MM.1S (cell line): ENCODE data around the gene WDFY4.

ENCODE experiments used
- DNase-seq: peaks from one replicate; pipeline ENCODE4 v3.0.0-alpha.2; 2015
- H2AFZ ChIP-seq: fragments of 300-600 bp; sonication (generic); 2 replicates; pipeline ENCODE4 v1.6.0; 2016; ENCODE audit warnings: antibody characterized with exemption, low read length
- H3F3A ChIP-seq: fragments of 300-600 bp; sonication (generic); 2 replicates; pipeline ENCODE4 v1.6.1; 2016; ENCODE audit warnings: mild to moderate bottlenecking, antibody characterized with exemption, low read length, moderate library complexity, mixed read lengths; ENCODE audit not compliant: insufficient read depth
- H3K27ac ChIP-seq: fragments of 300-600 bp; sonication (generic); 2 replicates; pipeline ENCODE4 v1.5.1; 2016; ENCODE audit warnings: mild to moderate bottlenecking, low read length
- H3K27me3 ChIP-seq: fragments of 300-600 bp; sonication (generic); replicated peaks from 2 replicates; pipeline ENCODE4 v1.6.0; 2016; ENCODE audit warnings: low read length; ENCODE audit not compliant: insufficient read depth
- H3K36me3 ChIP-seq: fragments of 300-600 bp; sonication (generic); replicated peaks from 2 replicates; pipeline ENCODE4 v1.6.1; 2016; ENCODE audit warnings: mild to moderate bottlenecking, low read length, mixed read lengths; ENCODE audit not compliant: insufficient read depth
- H3K4me1 ChIP-seq: fragments of 300-600 bp; sonication (generic); 2 replicates; pipeline ENCODE4 v1.6.1; 2016; ENCODE audit warnings: low read length, mixed read lengths
- H3K4me2 ChIP-seq: fragments of 300-600 bp; sonication (generic); 2 replicates; pipeline ENCODE4 v1.6.0; 2016; ENCODE audit warnings: low read depth, low read length
- H3K4me3 ChIP-seq: fragments of 300-600 bp; sonication (generic); 2 replicates; pipeline ENCODE4 v1.5.1; 2016; ENCODE audit warnings: low read length, mixed read lengths
- H3K79me2 ChIP-seq: fragments of 300-600 bp; sonication (generic); 2 replicates; pipeline ENCODE4 v1.6.1; 2016; ENCODE audit warnings: mixed run types, low read length, mixed read lengths
- H3K9ac ChIP-seq: fragments of 300-600 bp; sonication (generic); 2 replicates; pipeline ENCODE4 v1.6.1; 2016; ENCODE audit warnings: low read length, mixed read lengths
- H3K9me2 ChIP-seq: fragments of 300-600 bp; sonication (generic); replicated peaks from 2 replicates; pipeline ENCODE4 v1.6.1; 2016; ENCODE audit warnings: mild to moderate bottlenecking, low read length, mixed read lengths; ENCODE audit not compliant: insufficient read depth
- H3K9me3 ChIP-seq: fragments of 300-600 bp; sonication (generic); replicated peaks from 2 replicates; pipeline ENCODE4 v1.6.1; 2016; ENCODE audit warnings: mild to moderate bottlenecking, low read length, mixed read lengths; ENCODE audit not compliant: insufficient read depth
- H4K20me1 ChIP-seq: fragments of 300-600 bp; sonication (generic); 2 replicates; pipeline ENCODE4 v1.6.1; 2016; ENCODE audit warnings: mild to moderate bottlenecking, low read length, moderate library complexity, mixed read lengths; ENCODE audit not compliant: insufficient read depth
- EZH2 ChIP-seq: fragments of 300-600 bp; sonication (generic); optimal IDR thresholded peaks from 2 replicates; pipeline ENCODE3; 2017; ENCODE audit warnings: low read depth, mild to moderate bottlenecking, antibody characterized with exemption, low read length, mixed read lengths
- EZH2phosphoT487 ChIP-seq: fragments of 300-600 bp; sonication (generic); IDR thresholded peaks from 2 replicates; pipeline ENCODE4 v1.6.1; 2018; ENCODE audit warnings: antibody characterized with exemption, low read length
- TF ChIP-seq, protein P1 (sequence below): fragments of 300-600 bp; sonication (generic); IDR thresholded peaks from 2 replicates; pipeline ENCODE4 v1.5.1; 2016; ENCODE audit warnings: antibody characterized with exemption, low read length, mixed read lengths

Gene WDFY4

DNA sequence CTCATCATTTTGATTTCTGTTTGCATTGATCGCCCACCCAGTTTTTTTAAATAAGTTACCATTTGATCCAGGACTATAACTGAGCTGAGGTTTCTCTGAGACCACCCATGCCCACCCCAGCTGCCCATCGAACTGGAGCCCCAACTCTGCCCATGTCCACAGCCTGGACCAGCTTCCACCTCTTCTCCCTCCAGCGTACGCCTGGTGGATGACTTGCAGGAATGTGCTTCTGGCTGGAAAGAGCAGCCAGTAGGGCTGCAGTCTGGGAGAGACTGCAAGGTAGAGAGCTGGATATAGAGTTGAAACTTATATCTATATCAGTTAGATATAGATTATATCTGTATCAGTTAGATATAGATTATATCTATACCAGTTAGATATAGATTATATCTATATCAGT lies 280.8 kb downstream of the WDFY4 start:
- Histone ChIP-seq H4K20me1 (no peaks in the 10 kb centered on the region), H3F3A (no peaks in the 10 kb centered on the region), H3K9ac (no peak overlapping the region), H3K79me2 (no peaks in the 10 kb centered on the region), H3K9me2 (no peaks in the 10 kb centered on the region), H3K27ac (no peak overlapping the region), H3K27me3 (no peaks in the 10 kb centered on the region), H3K36me3 (no peaks in the 10 kb centered on the region), H2AFZ (no peak overlapping the region), H3K9me3 (no peaks in the 10 kb centered on the region), H3K4me1 (no peaks in the 10 kb centered on the region), H3K4me2 (no peak overlapping the region), H3K4me3 (no peak overlapping the region)
- DNase-seq: no peak
- TF ChIP-seq EZH2 (no peak), EZH2phosphoT487 (no peak)
- TF ChIP-seq, protein P1, sequence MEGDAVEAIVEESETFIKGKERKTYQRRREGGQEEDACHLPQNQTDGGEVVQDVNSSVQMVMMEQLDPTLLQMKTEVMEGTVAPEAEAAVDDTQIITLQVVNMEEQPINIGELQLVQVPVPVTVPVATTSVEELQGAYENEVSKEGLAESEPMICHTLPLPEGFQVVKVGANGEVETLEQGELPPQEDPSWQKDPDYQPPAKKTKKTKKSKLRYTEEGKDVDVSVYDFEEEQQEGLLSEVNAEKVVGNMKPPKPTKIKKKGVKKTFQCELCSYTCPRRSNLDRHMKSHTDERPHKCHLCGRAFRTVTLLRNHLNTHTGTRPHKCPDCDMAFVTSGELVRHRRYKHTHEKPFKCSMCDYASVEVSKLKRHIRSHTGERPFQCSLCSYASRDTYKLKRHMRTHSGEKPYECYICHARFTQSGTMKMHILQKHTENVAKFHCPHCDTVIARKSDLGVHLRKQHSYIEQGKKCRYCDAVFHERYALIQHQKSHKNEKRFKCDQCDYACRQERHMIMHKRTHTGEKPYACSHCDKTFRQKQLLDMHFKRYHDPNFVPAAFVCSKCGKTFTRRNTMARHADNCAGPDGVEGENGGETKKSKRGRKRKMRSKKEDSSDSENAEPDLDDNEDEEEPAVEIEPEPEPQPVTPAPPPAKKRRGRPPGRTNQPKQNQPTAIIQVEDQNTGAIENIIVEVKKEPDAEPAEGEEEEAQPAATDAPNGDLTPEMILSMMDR: no peak

DNA sequence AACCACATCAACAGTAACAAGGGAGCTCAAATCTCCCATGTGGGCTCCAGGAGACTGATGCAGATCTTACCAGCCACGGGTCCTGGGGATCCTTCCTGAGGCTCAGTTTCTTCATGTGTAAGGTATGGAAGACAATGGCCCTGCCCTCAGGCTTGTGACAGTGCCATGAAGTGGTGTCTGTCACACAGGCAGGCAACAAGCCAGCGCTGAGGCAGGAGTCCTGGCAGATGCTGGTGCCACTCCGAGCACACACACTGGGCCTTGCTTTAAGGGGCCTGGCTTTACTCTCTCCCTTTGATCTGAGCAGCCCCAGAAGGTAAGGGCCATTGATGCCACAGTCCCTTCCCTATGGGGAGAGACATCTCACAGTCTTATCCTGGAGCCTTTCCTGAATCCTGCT lies 283.4 kb downstream of the WDFY4 start:
- H3K79me2 ChIP-seq: no peaks in the 10 kb centered on the region
- H3K4me3 ChIP-seq: no peak overlapping the region
- TF ChIP-seq, protein P1: no peak
- TF ChIP-seq EZH2 (no peak), EZH2phosphoT487 (no peak)
- no peak overlapping the region for H3K9ac ChIP-seq
- H2AFZ ChIP-seq: no peak overlapping the region
- no peaks in the 10 kb centered on the region for H4K20me1 ChIP-seq
- H3K36me3 ChIP-seq: no peaks in the 10 kb centered on the region
- H3K27ac ChIP-seq: no peak overlapping the region
- H3F3A ChIP-seq: no peaks in the 10 kb centered on the region
- H3K4me2 ChIP-seq: no peak overlapping the region
- no peaks in the 10 kb centered on the region for H3K4me1 ChIP-seq
- no peaks in the 10 kb centered on the region for H3K27me3 ChIP-seq
- no peak for DNase-seq
- no peaks in the 10 kb centered on the region for H3K9me3 ChIP-seq
- no peaks in the 10 kb centered on the region for H3K9me2 ChIP-seq

DNA sequence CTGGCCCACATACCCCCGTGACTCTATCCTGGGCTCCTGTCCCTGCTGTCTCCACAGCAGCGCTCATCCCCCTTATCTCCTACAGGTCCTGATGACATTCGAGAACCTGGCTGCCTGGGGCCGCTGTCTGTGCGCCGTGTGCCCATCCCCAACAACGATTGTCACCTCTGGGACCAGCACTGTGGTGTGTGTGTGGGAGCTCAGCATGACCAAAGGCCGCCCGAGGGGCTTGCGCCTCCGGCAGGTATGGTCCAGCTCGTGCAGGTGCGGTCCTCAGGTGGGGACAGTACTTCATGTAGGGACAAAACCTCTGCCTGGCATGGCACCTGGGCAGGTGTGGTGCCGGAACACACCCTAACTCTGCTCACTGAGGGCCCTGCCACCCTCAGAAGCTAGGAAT lies 285.4 kb downstream of the WDFY4 start:
- no peak overlapping the region for H3K4me3 ChIP-seq
- no peaks in the 10 kb centered on the region for H3K4me1 ChIP-seq
- H3F3A ChIP-seq: no peaks in the 10 kb centered on the region
- no peaks in the 10 kb centered on the region for H3K9me3 ChIP-seq
- DNase-seq: no peak
- H3K4me2 ChIP-seq: no peak overlapping the region
- H4K20me1 ChIP-seq: no peaks in the 10 kb centered on the region
- H3K79me2 ChIP-seq: no peaks in the 10 kb centered on the region
- no peak for TF ChIP-seq EZH2
- no peak for TF ChIP-seq EZH2phosphoT487
- TF ChIP-seq, protein P1: no peak
- H3K27ac ChIP-seq: no peak overlapping the region
- no peak overlapping the region for H3K9ac ChIP-seq
- no peak overlapping the region for H2AFZ ChIP-seq
- no peaks in the 10 kb centered on the region for H3K36me3 ChIP-seq
- no peaks in the 10 kb centered on the region for H3K9me2 ChIP-seq
- no peaks in the 10 kb centered on the region for H3K27me3 ChIP-seq
